ENCODE results near the gene GLIS2.
"Not testable (repeated sequence)": the region's sequence is repeated elsewhere in the genome, so short reads cannot be mapped to it uniquely, and the experiment has no call there.

Gene GLIS2

DNA sequence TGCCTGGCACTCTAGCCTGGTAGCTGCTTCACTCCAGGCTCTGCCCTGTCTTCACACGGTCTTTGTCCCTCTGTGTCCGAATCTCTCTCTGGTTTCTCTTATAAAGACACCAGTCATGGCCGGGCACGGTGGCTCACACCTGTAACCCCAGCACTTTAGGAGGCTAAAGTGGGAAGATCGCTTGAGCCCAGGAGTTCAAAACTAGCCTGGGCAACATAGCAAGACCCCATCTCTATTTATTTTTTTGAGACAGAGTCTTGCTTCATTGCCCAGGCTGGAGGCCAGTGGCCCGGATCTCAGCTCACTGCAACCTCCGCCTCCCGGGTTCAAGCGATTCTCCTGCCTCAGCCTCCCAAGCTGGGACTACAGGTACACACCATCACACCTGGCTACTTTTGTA is 17.8 kb downstream of the GLIS2 start:
- DNase-seq (ENCODE audit: low read depth in 3 of 3) = not testable (repeated sequence)

DNA sequence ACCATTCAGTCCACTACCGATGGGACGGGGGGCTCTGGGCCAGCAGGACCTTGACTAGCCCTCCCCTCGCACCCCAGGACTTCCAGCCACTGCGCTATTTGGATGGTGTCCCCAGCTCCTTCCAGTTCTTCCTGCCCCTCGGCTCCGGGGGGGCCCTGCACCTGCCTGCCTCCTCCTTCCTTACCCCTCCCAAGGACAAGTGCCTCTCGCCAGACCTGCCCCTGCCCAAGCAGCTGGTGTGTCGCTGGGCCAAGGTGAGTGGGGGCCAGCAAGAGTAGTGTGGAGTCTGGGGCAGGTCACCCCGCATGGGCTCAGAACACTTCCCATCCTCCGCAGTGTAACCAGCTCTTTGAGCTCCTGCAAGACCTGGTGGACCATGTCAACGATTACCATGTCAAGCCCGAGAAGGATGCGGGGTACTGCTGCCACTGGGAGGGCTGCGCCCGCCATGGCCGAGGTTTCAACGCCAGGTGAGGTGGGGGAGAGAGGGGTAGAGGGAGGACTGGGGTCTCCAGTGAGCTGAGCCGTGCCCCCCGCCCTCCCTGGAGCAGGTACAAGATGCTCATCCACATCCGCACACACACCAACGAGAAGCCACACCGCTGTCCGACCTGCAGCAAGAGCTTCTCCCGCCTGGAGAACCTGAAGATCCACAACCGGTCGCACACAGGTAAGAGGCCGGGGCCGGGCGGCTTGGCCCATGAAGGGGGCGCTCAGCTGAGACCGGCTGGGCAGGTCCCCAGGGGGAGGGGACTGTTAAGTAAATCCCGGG is 19.0 kb downstream of the GLIS2 start:
- DNase-seq (ENCODE audit: low read depth in 3 of 3) = no peak

DNA sequence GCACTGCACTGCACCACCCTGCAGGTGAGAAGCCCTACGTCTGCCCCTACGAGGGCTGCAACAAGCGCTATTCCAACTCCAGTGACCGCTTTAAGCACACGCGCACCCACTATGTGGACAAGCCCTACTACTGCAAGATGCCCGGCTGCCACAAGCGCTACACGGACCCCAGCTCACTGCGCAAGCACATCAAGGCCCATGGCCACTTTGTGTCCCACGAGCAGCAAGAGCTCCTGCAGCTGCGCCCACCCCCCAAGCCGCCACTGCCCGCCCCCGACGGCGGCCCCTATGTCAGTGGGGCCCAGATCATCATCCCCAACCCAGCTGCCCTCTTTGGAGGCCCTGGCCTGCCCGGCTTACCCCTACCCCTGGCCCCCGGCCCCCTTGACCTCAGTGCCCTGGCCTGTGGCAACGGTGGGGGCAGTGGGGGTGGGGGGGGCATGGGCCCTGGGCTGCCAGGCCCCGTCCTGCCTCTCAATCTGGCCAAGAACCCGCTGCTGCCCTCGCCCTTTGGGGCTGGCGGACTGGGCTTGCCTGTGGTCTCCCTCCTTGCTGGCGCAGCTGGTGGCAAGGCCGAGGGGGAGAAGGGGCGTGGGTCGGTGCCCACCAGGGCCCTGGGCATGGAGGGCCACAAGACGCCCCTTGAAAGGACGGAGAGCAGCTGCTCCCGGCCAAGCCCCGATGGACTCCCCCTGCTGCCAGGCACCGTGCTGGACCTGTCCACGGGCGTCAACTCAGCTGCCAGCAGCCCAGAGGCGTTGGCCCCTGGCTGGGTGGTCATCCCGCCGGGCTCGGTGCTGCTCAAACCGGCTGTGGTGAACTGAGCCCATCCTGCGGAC is 21.1 kb downstream of the GLIS2 start:
- no peak for DNase-seq (ENCODE audit: low read depth in 3 of 3)

- no peak for DNase-seq (ENCODE audit: low read depth in 3 of 3)
Observed at GRCh38 chr16:4337540-4338088, 21.7 kb downstream of the GLIS2 start.

DNA sequence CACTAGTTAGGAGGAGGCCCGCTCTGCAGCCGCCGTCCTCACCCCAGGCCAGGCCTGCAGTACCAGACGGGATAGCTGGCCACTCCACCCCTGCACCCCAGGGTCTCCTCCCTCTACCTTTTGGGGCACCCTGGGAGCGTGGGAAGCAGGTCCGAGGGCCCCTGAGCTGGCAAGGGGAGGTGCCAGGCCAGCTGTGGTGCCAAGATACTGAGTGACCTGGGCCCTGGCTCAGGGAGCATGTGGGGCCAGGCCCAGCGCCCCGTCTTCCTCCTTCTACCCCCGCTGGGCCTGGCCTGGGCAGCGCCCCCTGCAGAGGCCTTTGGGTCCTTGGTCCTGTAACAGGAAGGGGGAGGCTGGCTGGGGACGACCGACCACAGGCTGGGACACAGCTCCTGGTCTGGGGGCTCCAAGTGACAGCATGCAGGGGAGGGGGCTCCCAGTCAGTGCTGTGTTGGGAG is 22.3 kb downstream of the GLIS2 start:
- no peak for DNase-seq (ENCODE audit: low read depth in 3 of 3)

GRCh38 chr16:4338712-4339299 is 22.9 kb downstream of the GLIS2 start:
- DNase-seq (ENCODE audit: low read depth in 3 of 3) = no peak

GRCh38 chr16:4339455-4339854 is 23.6 kb downstream of the GLIS2 start:
- DNase-seq (ENCODE audit: low read depth in 3 of 3) = no peak

DNA sequence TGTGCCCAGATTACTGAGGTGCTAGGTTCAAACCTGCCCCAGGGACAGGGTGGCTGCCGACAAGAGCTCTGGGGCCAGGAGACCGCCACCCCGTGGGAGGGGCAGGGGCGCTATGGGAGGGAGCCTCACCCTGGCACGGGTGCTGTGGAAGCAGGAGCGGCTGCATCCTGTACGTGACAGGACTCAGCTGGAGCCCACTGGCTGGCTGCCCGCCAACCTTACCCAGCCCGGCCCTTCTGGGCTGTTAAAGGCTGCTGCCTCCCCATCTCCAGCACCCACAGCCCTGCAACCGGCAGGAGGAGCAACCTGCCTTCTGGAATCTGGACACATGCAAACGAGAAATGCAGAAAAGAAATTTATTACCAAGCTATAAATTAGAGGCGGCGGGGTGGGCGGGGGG is 24.0 kb downstream of the GLIS2 start:
- no peak for DNase-seq (ENCODE audit: low read depth in 3 of 3)

DNA sequence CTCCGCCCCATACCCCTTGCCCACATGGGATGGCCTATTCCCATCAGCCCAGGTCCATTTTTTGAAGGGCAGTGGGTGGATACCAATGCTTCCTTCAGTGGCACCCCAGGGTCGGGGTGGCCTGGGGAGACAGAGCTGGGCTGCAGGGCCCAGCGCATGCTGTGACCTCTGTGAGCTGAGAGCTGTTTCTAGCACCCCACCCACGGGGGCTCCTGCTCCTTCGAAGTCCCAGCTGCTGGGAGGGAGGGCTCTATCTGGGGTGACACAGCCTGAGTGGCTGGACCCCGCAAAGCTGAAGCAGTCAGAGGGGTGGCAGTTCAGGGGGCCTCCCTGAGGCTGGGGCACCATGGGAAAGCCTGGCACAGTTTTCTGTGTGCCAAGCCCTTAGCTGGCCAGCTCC is 24.6 kb downstream of the GLIS2 start:
- no peak for DNase-seq (ENCODE audit: low read depth in 3 of 3)

GRCh38 chr16:4341250-4341649 is 25.4 kb downstream of the GLIS2 start:
- no peak for DNase-seq (ENCODE audit: low read depth in 3 of 3)

DNA sequence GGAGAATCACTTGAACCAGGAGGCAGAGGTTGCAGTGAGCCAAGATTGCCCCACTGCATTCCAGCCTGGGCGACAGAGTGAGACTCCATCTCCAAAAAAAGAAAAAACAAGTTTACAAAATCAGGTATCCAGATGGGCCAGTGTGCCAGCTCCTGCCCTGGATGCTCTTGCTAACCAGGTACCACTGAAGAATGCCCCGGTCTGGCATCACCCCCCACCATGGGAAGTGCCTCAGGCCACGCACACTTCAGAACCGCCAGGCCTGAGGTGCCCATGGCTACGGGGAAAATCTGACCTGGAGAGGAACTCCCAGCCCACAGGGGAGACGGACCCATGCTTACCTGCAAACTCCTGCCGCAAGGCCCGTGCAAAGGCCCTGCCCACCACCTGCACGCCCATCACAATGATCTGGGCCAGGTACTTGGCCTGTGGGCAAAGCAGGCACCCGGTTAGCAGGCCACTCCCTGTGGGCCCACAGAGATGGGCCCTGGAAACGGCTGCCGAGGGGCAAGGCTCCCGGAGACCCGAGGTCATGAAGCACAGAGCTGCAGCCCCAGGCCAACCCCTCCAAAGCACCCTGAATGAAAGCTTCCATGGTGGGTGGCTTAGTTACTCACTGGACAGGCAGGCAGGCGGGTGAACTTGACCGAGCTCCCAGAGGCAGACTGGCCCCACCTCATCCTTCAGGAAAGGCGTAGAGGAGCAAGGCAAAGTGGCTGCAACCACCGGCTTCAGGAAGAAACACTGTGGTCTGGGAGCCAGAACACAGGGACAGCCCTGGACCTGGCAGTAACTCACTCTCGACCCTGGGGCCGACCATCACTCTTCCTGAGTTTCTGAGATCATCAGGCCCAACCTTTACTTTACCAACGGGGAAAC is 27.2 kb downstream of the GLIS2 start:
- no peak for DNase-seq (ENCODE audit: low read depth in 3 of 3)

DNA sequence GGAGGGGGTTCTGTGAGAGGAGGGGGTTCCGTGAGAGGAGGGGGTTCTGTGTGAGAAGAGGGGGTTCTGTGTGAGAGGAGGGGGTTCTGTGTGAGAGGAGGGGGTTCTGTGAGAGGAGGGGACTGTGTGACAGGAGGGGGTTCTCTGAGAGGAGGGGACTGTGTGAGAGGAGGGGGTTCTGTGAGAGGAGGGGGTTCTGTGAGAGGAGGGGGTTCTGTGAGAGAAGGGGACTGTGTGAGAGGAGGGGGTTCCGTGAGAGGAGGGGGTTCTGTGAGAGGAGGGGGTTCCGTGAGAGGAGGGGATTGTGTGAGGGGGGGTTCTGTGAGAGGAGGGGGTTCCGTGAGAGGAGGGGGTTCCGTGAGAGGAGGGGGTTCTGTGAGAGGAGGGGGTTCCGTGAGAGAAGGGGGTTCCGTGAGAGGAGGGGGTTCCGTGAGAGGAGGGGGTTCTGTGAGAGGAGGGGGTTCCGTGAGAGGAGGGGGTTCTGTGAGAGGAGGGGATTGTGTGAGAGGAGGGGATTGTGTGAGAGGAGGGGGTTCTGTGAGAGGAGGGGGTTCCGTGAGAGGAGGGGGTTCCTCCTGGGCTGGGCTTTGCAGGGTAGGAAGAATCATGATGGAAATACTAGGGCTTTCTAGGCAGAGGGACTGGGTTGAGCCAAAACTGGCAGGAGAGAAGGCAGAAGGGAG is 28.6 kb downstream of the GLIS2 start:
- DNase-seq (ENCODE audit: low read depth in 3 of 3) = not testable (repeated sequence)

- no peak for DNase-seq (ENCODE audit: low read depth in 3 of 3)
Observed at GRCh38 chr16:4344983-4345835, 29.3 kb downstream of the GLIS2 start.

GRCh38 chr16:4345836-4346781 is 30.2 kb downstream of the GLIS2 start:
- no peak for DNase-seq (ENCODE audit: low read depth in 3 of 3)

- no peak for DNase-seq (ENCODE audit: low read depth in 3 of 3)
Observed at GRCh38 chr16:4347010-4347409, 31.1 kb downstream of the GLIS2 start.

GRCh38 chr16:4347765-4348509 is 32.1 kb downstream of the GLIS2 start:
- no peak for DNase-seq (ENCODE audit: low read depth in 3 of 3)

DNA sequence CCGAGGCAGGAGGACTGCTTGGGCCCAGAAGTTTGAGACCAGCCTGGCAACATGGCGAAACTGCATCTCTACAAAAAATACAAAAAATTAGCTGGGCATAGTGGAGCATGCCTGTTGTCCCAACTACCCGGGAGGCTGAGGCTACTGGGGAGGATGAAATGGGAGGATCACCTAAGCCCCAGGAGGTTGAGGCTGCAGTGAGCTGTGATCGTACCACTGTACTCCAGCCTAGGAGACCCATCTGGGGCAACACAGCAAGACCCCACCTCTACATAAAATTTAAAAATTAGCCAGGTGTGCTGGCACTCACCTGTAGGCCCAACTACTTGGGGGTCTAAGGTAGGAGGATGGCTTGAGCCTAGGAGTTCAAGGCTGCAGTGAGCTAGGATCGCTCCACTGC is 33.5 kb downstream of the GLIS2 start:
- no peak for DNase-seq (ENCODE audit: low read depth in 3 of 3)

GRCh38 chr16:4350365-4350786 is 34.5 kb downstream of the GLIS2 start:
- no peak for DNase-seq (ENCODE audit: low read depth in 3 of 3)

All from stimulated activated CD4-positive, alpha-beta T cell treated with anti-CD3 and anti-CD28 coated beads, TNF-alpha, amount 100 ng/mL, for 4 hours (primary cell).